ENCODE measurements around the gene C1QTNF1. TPM values are rescaled to one million over a fixed set of nuclear protein-coding genes. Genes with fewer than 3 reads are reported as not detected.

Gene C1QTNF1
- total RNA-seq, 6 experiments from 2014 or later: 8.0 to 15.0 (median 8.6) TPM

DNA sequence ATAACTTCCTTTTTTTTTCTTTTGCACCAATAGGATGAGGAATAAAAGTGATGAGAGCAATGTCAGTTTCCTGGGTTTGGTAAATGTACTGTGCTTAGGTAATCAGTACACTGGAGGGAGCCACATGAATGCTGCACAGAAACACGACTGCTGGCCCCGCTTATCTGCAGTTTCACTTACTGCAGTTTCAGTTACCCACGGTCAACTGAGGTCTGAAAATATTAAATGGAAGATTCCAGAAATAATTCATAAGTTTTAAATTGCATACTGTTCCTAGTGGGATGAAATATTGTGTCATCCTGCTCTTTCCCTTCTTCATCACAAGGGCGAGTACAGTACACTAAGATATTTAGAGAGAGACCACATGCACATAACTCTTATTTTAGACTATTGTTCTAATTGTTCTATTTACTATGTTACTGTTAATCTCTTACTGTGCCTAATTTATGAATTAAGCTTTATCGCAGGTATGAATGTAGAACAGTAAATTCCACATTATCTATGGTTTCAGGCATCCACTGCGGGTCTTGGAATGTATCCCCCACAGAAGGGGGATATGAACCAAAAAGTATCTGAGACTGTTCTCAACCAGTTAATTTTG lies 37.8 kb upstream of the C1QTNF1 start:
- H3K27ac Mint-ChIP-seq: peak overlapping the region; percentile 73
- no peaks in the 10 kb centered on the region; the same call in 1 of the 2 replicates for H3K27me3 Mint-ChIP-seq (ENCODE audit: insufficient read depth)
- H3K9me3 Mint-ChIP-seq: no peaks in the 10 kb centered on the region
- DNase-seq: peak; percentile 30
- peak; percentile 46 for TF ChIP-seq CTCF (IDR thresholded peaks at IDR 0.05)
- peaks cover 14% of the 10 kb centered on the region for H3K4me1 Mint-ChIP-seq (ENCODE audit: low read depth)
- peaks cover 18% of the 10 kb centered on the region for H3K36me3 Mint-ChIP-seq (ENCODE audit: low read depth)
- H3K4me3 Mint-ChIP-seq: peak overlapping the region; percentile 77

GRCh38 chr17:78986649-78987328 lies 37.2 kb upstream of the C1QTNF1 start:
- no peaks in the 10 kb centered on the region; the same call in 1 of the 2 replicates for H3K27me3 Mint-ChIP-seq (ENCODE audit: insufficient read depth)
- H3K36me3 Mint-ChIP-seq (ENCODE audit: low read depth): peaks cover 24% of the 10 kb centered on the region
- H3K4me3 Mint-ChIP-seq: peak overlapping the region; percentile 77
- H3K27ac Mint-ChIP-seq: peak overlapping the region; percentile 73
- DNase-seq: peak; percentile 48
- no peaks in the 10 kb centered on the region for H3K9me3 Mint-ChIP-seq
- no peak for TF ChIP-seq CTCF (IDR thresholded peaks at IDR 0.05)
- peaks cover 14% of the 10 kb centered on the region for H3K4me1 Mint-ChIP-seq (ENCODE audit: low read depth)

GRCh38 chr17:78988152-78988551 lies 35.8 kb upstream of the C1QTNF1 start:
- H3K27me3 Mint-ChIP-seq (ENCODE audit: insufficient read depth): no peaks in the 10 kb centered on the region; the same call in 1 of the 2 replicates
- H3K36me3 Mint-ChIP-seq (ENCODE audit: low read depth): peaks cover 31% of the 10 kb centered on the region
- no peak for TF ChIP-seq CTCF (IDR thresholded peaks at IDR 0.05)
- no peak for DNase-seq
- no peak overlapping the region for H3K4me3 Mint-ChIP-seq
- H3K9me3 Mint-ChIP-seq: no peaks in the 10 kb centered on the region
- peaks cover 14% of the 10 kb centered on the region for H3K4me1 Mint-ChIP-seq (ENCODE audit: low read depth)
- H3K27ac Mint-ChIP-seq: no peak overlapping the region

GRCh38 chr17:78990349-78991016 lies 33.5 kb upstream of the C1QTNF1 start:
- Mint-ChIP-seq H3K27me3 (ENCODE audit: insufficient read depth) (no peaks in the 10 kb centered on the region; the same call in 1 of the 2 replicates), H3K4me1 (ENCODE audit: low read depth) (peaks cover 14% of the 10 kb centered on the region), H3K4me3 (no peak overlapping the region), H3K9me3 (no peaks in the 10 kb centered on the region), H3K27ac (no peak overlapping the region), H3K36me3 (ENCODE audit: low read depth) (peaks cover 40% of the 10 kb centered on the region)
- DNase-seq: no peak
- TF ChIP-seq CTCF (IDR thresholded peaks at IDR 0.05): no peak

GRCh38 chr17:78991017-78991738 lies 32.8 kb upstream of the C1QTNF1 start:
- H3K9me3 Mint-ChIP-seq: no peaks in the 10 kb centered on the region
- H3K36me3 Mint-ChIP-seq (ENCODE audit: low read depth): peaks cover 44% of the 10 kb centered on the region
- H3K4me1 Mint-ChIP-seq (ENCODE audit: low read depth): peaks cover 10% of the 10 kb centered on the region
- no peak for DNase-seq
- no peak overlapping the region for H3K4me3 Mint-ChIP-seq
- TF ChIP-seq CTCF (IDR thresholded peaks at IDR 0.05): no peak
- no peak overlapping the region for H3K27ac Mint-ChIP-seq
- no peaks in the 10 kb centered on the region; the same call in 1 of the 2 replicates for H3K27me3 Mint-ChIP-seq (ENCODE audit: insufficient read depth)

Measured in HFFc6 (cell line).